ENCODE measurements around the gene AK9.
"Not testable (repeated sequence)": the region's sequence is repeated elsewhere in the genome, so short reads cannot be mapped to it uniquely, and the experiment has no call there.

AK9 gene

DNA sequence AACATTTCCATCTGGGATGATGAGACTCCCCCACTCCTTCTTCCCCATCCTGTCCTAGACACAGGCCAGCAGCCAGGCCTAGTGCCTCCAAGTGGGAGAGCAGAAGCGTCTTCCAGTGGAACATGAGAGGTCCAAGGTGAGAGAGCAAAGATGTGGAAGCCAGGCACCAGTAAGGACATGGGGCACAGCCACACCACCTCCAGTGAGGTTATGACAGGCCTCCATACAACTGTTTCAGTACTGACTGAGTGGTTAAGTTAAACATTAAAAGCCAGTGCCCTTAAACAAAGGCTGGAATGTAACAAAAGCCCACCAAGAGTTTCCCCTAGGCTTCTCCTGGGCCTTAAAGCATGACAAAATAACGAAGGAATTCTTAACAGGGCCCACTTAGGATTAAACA lies 213.3 kb downstream of the AK9 start:
- DNase-seq, result no peak

DNA sequence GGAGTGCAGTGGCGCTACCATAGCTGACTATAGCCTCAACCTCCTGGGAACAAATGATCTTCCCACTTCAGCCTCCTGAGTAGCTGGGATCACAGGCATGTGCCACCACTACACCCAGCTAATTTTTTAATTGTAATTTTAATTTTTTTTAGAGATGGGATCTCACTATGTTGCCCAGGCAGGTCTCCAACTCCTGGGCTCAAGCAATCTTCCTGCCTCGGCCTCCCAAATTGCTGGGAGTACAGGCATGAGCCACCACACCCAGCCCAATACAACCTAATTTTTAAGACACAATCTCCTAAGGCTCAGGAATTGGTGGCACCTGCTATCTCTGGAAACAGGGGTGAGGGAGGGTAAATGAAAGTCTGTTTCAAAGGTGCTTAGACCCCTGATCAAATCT lies 213.8 kb downstream of the AK9 start:
- no peak for DNase-seq

GRCh38 chr6:109475625-109476024 lies 215.4 kb downstream of the AK9 start:
- DNase-seq, result no peak

- no peak for DNase-seq
Observed at GRCh38 chr6:109474995-109475394, 216.0 kb downstream of the AK9 start.

DNA sequence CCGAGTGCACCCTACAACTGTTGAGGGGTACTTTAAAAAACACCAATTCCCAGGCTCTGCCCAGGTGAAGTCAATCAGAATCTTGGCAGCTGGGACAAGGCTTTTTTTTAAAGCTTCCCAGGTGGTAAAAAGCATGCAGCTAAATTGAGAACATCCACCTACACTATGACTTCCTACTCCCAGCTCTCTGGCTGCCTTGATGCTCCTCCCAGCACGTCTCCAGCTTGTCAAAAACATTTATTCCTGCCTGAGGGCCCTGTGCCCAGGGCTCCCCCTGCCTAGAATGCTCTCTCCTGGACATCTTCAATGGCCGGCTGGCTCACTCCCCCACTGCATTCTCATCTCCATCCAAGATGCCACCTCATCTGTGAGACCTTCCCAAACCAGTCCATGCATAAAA lies 217.9 kb downstream of the AK9 start:
- no peak for DNase-seq

- no peak for DNase-seq
Observed at GRCh38 chr6:109472132-109472995, 218.6 kb downstream of the AK9 start.

DNA sequence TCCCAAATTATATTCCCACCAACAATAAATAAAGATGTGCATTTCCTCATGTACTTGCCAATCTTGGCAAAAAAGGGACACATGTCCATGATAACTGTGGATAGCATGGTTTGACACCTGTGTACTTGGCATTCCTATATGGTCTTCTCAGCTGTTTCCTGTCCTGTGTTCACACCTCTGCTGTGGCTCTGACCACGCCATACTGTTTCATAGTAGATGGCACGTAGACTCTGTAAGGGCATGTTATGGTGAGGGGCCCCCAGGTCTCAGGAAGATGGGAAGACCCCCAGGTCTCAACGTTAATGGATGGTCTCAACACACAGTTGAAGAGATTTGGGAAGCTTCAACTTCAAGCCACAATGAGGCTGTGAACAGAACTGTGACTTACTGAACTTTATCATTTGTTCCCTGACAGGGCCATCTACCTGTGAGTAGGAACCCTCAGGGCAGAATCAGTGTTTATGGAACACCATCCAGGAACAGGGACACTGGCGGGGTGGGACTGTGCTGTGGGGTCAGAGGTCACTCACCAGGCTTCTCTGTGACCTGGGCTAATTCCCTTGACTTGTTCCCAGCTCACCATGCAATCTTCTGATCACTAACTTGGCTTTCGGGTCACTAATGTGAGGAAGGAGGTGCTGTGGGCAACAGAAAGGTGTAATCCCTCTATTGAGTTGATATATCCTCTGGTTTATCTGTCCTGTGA lies 219.7 kb downstream of the AK9 start:
- DNase-seq, result no peak

- DNase-seq, result no peak
Observed at GRCh38 chr6:109469591-109470189, 221.3 kb downstream of the AK9 start.

DNA sequence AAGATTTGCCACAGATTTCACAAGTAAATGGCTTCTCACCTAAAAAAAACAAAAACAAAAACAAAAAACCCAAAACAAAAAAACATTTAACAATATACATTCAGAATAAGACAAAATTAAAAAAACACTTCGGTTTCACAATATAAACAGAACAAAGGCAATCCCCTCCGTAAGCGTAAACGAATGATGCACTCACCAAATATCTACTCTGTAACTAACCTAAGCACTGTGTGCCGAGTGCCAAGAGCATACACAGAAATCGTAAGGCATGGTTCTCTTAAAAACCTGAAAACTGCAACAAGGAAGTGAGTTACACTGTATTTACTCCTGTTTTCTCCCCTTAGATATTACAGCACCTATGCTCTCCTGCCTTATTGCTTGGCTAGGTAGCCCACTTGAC lies 223.3 kb downstream of the AK9 start:
- DNase-seq, result no peak

GRCh38 chr6:109466212-109466923 lies 224.6 kb downstream of the AK9 start:
- no peak for DNase-seq

DNA sequence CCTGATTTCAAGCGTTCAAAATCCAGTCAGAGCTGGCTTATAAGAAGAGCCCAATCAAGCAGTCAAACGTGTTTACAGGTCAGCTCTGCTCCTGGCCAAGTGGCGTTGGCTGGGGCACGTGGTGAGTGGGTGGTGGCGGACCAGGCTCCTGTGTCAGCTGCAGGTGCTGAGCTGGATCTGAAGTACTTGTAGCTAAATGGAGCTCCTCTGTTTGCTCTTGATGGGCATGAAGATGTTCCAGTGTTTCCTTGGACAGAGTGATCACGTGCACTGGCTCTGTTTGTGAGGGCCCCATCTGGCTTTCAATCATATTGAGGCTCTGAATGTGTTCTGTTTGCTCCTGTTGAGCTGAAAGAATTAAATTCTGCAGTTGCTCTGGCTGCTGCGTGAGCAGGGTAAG lies 225.2 kb downstream of the AK9 start:
- no peak for DNase-seq

GRCh38 chr6:109461733-109462526 lies 229.1 kb downstream of the AK9 start:
- no peak for DNase-seq

DNA sequence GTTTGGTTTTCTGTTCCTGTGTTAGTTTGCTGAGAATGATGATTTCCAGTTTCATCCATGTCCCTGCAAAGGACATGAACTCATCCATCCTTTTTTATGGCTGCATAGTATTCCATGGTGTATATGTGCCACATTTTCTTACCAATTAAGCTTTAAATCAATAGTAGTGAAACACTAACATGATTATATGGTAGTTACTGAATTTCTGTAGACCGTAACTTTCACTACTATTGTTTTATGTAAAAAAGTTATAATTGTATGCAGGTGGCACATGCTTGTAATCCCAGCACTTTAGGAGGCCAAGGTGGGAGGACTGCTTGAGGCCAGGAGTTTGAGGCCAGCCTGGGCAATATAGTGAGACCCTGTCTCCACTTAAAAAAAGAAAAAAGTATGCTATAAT lies 229.8 kb downstream of the AK9 start:
- DNase-seq, result not testable (repeated sequence)

GRCh38 chr6:109460161-109460829 lies 230.7 kb downstream of the AK9 start:
- no peak for DNase-seq

GRCh38 chr6:109458774-109459531 lies 232.0 kb downstream of the AK9 start:
- no peak for DNase-seq

- DNase-seq, result no peak
Observed at GRCh38 chr6:109457562-109457996, 233.4 kb downstream of the AK9 start.

DNA sequence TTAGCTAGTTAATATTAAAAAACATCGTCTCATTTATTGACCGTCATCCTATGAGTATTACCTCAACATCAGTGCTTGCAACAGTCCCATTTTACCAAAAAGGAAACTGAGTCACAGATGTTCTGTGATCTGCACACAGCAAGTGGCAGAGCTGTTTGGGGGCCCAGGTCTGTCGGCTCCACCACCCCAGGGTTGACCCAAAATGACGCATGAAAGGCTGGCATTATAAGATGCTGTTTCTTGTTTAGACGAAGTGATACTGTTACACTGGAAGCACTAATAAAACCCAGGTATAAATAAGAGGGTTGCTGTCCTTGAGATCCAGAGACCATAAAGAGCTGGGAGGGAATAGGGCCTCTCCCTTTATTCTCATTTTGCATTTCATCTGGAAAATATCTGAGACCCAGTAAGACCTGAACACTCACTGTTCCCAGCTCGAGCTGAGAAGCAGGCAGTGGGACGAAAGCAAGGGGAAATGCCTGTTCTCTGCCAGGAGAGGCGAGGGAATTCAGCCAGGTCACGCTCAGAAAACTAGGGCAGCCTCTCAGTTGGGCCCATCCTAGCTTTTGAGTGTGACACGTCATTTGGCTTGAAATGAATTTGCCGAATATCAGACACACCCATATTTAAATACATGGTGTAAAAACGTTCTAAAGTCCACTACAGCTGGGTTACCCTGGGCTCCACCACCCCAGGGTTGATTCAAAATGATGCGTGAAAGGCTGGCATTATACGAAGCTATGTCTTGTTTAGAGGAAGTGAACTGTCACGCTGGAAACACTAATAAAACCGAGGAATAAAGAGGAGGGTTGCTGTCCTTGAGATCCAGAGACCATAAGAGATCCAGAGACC lies 234.1 kb downstream of the AK9 start:
- DNase-seq, result no peak

GRCh38 chr6:109456111-109456583 lies 234.9 kb downstream of the AK9 start:
- DNase-seq, result no peak

- peak; percentile 87 for DNase-seq
Observed at GRCh38 chr6:109455437-109456110, 235.4 kb downstream of the AK9 start, which contains the start of gene MICAL1. MICAL1 (minus strand) TSS chr6:109455772; CDS start chr6:109454196, 1,576 bp downstream.

Measured in retina (tissue), 1 donor.